ENCODE results near the gene EFHC1.

- TF ChIP-seq POLR2AphosphoS5 (IDR thresholded peaks at IDR 0.05; ENCODE audit: low read depth, low read length) (no peak), POLR2A (IDR thresholded peaks at IDR 0.05; ENCODE audit: low read depth, low read length) (no peak), TAF1 (IDR thresholded peaks at IDR 0.05; ENCODE audit: borderline replicate concordance, low read depth, low read length) (no peak)
Observed at GRCh38 chr6:52489881-52490280, 69.7 kb downstream of the EFHC1 start.

Measured in GM12892 (cell line).